Hematopoietic multipotent progenitor cell treated with erythropoietin and hydrocortisone succinate and interleukin-3 and kit ligand, for 6 days (in vitro differentiated cells): ENCODE results near the gene CTXND2.
"Not testable (repeated sequence)": the region's sequence is repeated elsewhere in the genome, so short reads cannot be mapped to it uniquely, and the experiment has no call there.

ENCODE experiments used
- DNase-seq: peaks from one replicate; pipeline ENCODE4 v3.0.0-alpha.2; 2015

Gene CTXND2

DNA sequence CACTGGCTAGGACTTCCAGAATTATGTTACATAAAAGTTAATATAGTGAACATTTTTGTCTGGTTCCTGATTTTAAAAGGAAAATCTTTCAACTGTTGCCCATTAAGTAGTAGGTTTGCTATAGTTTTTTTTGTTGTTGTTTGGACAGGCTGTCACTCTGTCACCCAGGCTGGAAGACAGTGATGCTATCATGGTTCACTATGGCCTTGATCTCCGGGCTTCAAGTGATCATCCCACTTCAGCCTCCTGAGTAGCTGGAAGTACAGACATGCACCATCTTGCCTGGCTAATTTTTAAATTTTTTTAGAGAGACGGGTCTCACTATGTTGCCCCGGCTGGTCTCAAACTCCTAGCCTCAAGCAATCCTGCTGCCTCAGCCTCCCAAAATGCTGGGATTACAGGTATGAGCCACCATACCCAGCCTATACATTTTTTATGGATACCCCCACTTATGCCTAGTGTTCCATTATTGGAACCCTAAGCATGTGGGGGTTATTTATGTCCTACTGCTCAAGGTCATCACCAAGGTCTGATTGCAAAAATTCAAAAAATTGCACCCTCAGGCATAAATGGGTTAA, 6.5 kb downstream of the CTXND2 start:
- DNase-seq, result no peak

DNA sequence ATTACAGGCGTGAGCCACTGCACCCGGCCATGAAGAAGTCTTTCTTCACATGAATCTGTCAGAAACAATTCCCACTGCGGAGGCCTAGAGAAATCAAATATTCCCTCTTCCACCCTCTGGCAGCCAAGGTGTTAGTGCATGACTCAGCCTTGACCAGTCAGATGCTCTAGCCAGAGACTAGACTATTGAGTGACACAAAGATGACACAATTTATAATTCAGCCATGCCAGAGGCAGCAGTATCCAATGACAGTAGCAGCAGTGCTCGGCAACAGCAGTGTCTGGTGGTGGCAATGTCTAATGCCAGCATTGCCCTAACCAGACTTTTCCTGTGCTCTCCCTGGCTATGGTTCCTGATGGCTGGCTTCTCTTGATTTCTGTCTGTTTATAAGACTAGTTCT, 8.7 kb downstream of the CTXND2 start:
- DNase-seq, result no peak

DNA sequence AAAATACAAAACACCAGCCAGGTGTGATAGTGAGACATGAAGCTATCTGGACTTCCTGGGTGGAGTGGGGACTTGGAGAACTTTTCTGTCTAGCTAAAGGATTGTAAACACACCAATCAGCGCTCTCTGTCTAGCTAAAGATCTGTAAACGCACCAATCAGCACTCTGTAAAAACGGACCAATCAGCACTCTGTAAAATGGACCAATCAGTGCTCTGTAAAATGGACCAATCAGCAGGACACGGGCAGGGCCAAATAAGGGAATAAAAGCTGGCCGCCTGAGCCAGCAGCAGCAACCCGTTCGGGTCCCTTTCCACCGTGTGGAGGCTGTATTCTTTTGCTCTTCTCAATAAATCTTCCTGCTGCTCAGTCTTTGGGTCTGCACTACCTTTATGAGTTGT, 12.9 kb downstream of the CTXND2 start:
- DNase-seq, result not testable (repeated sequence)

DNA sequence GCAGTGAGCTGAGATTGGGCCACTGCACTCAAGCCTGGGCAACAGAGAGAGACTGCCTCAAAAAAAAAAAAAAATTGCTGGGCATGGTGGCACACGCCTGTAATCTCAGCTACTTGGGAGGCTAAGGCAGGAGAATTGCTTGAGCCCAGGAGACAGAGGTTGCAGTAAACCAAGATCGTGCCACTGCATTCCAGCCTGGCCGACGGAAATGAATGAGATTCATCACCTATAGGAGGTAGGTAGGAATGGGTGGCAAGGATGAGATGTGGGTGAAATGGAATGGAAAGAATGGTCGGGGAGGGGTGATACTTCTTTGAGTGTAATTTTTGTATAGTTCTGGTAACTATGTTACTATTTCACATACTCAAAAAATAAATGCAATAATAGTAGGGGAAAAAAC, 15.4 kb downstream of the CTXND2 start:
- DNase-seq, result no peak

DNA sequence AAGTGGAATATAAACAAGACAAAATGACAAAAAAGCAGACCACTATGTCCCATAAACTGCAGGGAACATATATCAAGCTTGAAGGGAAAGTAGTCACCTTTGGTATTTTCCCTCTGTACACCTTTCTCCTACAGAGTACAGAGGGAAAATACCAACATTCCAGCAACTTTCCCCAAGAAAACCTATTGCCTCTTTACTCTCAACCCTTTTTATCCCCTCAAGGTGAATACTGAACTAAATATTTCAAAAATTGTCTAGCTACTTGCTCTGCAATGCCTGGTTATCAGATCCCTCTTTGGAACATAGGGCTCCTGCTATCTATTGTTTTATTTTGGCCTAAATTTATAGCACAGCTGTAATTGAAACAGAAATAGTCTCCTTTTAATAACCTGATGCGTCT, 15.8 kb downstream of the CTXND2 start:
- DNase-seq, result no peak

DNA sequence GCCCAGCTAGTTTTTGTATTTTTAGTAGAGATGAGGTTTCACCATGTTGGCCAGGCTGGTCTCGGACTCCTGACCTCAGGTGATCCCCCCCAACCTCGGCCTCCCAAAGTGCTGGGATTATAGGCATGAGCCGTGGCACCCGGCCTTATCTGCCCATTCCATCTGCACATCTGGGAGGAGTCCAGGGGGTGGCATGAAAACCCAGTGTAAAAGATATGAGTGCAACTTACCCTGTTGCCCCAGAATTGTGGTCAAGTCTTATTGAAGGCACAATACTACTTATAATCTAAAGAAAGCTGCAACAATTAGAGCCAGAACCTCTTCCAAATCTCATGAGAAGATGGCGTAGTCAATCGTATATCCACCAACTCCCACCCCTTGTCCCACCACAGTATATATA, 18.4 kb downstream of the CTXND2 start:
- DNase-seq, result peak; percentile 72

DNA sequence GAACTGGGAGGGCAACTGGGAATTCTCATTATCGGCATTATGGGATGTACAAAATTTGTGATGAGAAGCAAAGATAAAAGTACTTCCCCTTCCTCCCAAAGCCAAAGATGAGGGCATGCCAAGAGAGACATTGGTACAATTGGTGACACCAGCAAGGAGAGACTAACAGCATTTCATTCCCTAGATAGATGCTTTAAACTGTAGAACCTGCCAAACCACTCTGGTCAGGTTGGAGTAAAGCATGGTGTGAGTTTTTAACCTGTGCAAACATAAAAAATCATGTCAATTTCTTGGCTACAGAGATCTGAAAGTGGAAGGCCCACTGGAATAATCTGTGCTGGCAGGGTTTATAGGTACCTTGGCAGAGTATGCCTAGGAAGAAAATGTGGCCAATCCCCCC, 19.4 kb downstream of the CTXND2 start:
- DNase-seq, result no peak

DNA sequence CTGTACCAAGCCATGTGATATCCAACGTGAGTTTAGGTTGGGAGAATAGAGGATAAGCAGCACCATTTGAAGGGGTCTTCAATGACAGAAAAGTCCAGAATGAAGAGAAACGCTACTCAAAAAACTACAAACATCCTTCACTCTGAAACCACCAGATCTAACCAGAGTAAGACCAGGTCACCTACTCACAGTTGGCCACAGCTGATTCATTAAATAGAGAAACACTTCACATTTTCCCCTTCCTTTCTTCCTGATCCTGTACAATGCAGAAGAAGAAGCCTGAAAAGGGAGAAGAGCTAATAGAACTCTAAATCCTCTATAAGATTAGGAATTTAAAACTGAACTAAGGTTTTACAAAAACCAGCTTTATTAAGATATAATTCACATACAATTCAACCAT, 19.9 kb downstream of the CTXND2 start:
- DNase-seq, result no peak

DNA sequence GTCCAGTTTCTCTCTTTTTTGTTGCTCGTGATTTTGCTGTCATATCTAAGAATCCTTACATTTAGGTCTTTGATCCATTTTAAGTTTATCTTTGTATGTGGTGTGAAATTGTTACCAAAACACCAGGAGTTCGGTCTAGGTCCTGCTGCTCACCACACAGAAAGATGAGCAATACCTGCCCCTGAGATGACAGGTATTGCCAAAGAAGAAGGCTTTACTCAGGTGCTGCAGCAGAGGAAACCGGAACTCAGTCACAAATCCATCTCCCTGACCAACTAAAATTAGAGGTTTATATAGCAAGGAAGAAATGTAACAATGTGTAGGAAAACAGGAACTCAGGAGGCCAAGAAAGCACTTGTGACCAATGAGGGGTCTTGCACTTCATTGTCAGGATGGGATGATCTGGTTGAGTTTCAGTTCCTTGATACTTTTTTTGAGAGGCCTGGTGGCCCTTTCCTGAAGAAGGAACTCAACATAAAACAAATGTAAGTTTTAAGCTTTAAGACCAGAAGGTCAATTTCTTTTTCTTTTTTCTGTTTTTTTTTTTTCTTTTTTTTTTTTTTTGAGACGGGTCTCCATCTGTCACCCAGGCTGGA, 22.7 kb downstream of the CTXND2 start:
- no peak for DNase-seq

DNA sequence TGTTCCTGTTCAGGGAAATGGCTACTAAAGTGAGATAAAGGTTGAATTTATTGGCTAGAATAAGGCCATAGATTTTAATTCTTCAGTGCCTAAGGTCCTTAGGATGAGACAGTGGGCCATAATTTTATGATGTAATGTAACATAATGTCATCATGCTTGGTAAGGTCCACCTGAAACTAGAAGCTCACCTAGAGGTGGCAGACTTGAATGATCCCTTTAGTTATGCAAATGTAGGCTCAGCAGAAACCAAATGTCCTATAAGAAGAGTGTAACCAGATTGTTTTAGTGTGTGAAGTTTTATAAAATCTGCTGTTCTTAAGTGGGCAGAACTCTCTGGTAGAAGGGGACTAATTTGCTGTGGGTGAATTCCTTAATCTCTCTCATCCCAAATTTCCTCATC, 25.7 kb downstream of the CTXND2 start:
- DNase-seq, result no peak

DNA sequence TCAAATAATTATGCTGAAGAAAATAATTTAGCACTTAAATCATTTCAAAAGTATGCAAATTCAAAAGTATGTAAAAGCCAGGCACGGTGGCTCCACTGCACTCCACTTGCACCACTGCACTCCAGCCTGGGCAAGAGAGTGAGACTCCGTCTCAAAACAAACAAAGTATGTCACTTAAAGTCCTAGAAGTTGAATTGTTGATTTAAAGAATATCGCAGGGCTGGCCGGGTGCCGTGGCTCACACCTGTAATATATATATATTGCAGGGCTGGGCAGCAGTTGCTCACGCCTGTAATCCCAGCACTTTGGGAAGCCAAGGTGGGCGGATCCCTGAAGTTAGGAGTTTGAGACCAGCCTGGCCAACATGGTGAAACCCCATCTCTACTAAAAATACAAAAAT, 30.5 kb downstream of the CTXND2 start:
- DNase-seq, result no peak

DNA sequence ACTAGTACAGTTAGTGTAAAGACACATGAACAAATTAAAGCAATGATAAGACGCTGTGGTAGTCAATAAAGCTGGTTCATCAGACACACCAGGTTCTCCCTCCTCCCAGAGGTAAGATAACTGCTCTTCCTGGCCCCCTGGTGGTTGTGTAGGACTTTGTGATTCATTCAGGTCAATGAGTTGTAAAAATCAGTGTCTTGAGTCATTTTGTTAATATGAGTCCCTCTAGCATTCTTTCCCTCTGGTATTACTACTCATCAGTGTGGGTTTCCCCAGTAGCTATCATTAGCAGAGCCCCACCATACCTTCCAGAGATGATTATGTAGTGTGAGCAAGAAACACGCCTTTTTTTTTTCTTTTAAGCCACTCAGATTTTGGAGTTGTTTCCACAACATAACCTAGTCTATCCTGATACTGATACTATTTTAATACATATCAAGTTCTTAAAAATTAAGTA, 35.6 kb downstream of the CTXND2 start:
- peak; percentile 94 for DNase-seq

DNA sequence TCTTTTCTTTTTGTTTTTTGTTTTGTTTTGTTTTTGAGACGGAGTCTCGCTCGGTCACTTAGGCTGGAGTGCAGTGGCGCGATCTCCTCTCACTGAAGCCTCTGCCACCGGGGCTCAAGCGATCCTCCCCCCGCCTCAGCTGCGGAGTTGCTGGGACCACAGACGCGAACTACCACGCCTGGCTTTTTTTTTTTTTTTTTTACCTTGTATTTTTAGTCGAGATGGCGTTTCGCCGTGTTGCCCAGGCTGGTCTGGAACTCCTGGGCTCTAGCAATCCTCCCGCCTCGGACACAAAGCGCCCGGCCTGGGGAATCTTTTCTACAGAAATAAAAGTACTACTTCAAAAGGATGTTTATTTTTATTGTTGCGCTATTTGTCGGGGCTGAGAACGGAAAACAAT, 38.1 kb downstream of the CTXND2 start:
- peak; percentile 25 for DNase-seq

DNA sequence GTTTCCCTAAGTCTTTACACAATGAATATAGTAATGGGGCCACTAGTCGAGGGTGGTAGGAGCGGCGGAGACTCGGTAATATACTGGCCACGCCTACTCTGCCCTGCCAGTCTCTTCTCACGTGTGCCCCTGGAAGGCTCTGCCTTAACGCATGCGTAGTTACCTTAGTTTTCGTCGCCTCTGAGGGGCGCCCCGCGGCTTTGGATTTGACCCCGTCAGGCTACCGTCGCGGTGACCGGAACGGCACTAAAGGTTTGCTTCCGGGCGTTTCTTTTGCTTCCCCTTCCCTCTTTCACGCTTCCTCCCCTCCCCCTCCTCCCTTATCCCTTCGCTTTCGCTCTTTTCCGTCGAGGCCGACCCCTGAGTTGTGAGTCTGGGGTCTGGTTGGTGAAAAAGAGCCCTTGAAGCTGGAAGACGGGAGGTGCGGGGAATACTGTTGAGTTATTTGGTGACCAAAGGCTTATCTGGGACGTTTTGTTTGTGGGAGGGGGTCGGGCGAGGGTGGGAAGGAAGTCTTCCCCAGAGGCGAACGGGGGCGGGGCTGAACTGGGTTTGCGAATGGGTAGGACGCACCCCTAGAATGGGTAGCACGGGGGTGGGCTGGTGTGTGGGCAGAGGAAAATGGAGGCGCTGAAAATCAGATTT, 39.3 kb downstream of the CTXND2 start, which contains the start of gene SETDB1:
SETDB1 (plus strand) TSS at position 267 of the 645 bp plus-strand sequence. CDS start 1,352 bp downstream, outside the sequence.
- DNase-seq, result peak; percentile 99

DNA sequence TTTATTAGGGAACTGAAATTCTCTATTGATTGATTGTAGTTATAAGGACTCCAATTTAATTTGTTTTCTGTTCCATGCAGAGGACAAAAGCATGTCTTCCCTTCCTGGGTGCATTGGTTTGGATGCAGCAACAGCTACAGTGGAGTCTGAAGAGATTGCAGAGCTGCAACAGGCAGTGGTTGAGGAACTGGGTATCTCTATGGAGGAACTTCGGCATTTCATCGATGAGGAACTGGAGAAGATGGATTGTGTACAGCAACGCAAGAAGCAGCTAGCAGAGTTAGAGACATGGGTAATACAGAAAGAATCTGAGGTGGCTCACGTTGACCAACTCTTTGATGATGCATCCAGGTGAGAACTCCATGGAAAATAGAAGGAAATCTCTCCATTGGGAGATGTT, 40.7 kb downstream of the CTXND2 start:
- no peak for DNase-seq

DNA sequence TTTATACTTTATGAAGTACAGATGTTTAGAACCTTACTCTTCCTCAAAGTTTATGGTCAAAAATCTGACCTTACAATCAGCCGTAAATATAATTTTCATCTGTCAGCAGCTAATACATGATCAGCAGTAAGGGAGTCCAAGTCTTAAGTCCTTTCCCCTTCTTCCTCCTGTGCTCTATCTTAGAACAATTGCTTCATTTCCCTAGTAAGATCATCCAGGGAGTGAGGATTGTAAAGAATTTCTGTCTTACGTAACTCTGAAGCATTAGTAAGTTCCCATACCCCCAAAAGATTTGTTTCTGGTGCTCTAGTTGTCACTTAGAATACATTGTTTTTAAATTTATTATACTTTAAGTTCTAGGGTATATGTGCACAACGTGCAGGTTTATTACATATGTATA, 41.4 kb downstream of the CTXND2 start:
- no peak for DNase-seq

DNA sequence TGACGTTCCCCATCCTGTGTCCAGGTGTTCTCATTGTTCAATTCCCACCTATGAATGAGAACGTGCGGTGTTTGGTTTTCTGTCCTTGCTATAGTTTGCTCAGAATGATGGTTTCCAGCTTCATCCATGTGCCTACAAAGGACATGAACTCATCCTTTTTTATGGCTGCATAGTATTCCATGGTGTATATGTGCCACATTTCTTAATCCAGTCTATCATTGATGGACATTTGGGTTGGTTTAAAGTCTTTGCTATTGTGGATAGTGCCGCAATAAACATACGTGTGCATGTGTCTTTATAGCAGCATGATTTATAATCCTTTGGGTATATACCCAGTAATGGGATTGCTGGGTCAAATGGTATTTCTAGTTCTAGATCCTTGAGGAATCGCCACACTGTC, 41.8 kb downstream of the CTXND2 start:
- DNase-seq, result not testable (repeated sequence)

DNA sequence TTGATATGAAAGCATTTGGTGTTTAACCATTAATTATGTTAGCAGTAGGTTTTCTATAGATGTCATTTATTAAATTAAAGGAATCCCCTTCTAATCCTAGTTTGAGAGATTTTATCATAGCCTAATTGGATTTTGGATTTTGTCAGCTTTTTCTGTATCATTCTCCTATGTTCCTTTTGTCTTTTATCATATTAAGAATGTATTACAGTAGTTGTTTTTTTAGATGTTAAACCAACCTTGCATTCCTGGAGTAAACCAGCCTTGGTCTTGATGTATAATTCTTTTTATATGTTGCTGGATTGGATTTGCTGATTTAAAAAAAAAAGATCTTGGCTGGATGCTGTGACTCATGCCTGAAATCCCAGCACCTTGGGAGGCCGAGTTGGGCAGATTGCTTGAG, 44.8 kb downstream of the CTXND2 start:
- peak; percentile 45 for DNase-seq

DNA sequence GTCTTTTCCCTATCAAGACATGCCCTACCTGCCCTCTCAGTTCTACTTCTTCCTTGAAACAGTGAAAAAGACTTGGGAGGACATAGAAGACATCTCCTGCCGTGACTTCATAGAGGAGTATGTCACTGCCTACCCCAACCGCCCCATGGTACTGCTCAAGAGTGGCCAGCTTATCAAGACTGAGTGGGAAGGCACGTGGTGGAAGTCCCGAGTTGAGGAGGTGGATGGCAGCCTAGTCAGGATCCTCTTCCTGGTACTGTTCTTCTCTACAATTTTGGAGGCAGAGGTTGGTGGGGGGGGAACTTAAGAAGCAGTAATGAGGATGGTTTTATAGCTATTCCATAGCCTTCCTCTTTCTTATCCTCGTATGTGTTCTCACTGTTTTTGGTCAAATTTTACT, 57.9 kb downstream of the CTXND2 start:
- DNase-seq, result no peak

DNA sequence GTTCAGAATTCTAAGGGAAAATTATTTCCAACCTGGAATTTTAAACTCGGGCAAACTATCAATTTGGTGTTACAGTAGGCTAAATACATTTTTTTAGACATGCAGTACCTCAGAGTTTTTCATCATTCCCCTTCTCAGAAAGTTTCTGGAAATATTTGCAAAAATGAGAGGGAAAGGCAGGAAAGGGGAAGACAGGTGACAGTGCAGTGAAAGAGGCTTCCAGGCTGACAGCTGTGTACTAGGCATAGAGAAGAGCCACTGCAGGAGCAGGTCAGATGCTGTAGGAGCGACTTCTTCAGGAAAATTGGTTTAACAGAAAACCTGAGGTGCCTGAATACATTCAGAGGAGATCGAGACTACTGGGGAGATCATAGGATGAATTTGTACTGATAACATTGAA, 67.8 kb downstream of the CTXND2 start:
- no peak for DNase-seq

DNA sequence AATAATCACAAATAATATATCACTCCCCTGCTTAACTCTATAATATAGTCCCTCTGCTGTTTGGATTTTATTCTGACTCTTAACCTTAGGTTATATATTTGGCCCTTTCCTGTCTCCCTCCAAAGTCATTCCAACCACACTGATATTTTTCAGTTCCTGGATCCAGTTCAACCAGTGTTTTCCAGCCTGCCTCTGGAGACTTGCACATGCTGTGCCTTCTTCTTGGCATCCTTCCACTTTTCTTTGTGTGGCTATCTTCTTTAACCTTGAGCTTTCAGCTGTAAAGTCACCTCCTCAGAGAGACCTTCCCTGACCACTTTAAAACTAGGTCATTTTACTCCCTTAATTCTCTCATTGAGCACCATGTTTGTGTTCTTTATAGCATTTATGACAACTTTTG, 68.3 kb downstream of the CTXND2 start:
- DNase-seq, result peak; percentile 81

DNA sequence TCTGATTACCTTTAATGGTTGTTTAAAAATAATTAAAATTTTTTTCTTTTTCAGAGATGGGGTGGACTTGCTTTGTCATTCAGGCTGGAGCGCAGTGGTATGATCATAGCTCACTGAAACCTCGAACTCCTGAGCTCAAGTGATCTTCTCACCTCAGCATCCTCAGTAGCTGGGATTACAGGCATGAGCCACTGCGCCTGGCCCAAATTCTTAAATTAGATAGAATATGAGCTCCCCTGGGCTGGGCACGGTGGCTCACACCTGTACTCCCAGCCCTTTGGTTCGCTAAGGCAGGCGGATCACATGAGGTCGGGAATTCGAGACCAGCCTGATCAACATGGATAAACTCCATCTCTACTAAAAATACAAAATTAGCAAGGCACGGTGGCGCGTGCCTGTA, 70.7 kb downstream of the CTXND2 start:
- DNase-seq, result no peak

DNA sequence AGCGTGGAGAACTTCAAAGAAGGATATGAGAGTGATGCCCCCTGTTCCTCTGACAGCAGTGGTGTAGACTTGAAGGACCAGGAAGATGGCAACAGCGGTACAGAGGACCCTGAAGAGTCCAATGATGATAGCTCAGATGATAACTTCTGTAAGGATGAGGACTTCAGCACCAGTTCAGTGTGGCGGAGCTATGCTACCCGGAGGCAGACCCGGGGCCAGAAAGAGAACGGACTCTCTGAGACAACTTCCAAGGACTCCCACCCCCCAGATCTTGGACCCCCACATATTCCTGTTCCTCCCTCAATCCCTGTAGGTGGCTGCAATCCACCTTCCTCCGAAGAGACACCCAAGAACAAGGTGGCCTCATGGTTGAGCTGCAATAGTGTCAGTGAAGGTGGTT, 73.7 kb downstream of the CTXND2 start:
- DNase-seq, result no peak

DNA sequence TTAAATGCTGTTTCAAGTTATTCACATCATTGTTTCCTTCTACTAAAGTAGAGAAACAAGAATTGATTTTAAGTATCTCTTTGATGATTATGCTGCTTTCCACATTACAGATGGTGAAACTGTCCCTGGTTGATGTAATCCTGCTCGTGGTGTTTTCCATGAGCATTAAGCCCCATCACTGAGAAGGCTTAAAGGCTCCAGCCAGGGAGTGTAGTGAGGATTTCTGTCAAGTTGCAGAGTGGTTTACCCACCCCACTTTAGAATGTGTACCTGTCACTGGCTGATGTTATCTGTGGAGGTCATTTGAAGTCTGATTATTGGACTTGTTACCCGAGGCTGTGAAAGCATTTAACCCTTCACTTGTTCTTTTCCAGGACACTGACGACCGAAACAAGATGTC, 74.8 kb downstream of the CTXND2 start:
- DNase-seq, result no peak
